Left ventricle myocardium superior (tissue), 1 donor: Measurements from ENCODE around the gene PIAS1. TPM values are rescaled to one million over a fixed set of nuclear protein-coding genes. Genes with fewer than 3 reads are reported as not detected.
"Not testable (repeated sequence)": the region's sequence is repeated elsewhere in the genome, so short reads cannot be mapped to it uniquely, and the experiment has no call there.

Experiments used
- ATAC-seq: fragments of 200-7000 bp; cut with Tn5 transposase; one replicate; pipeline ENCODE4 v1.9.1; 2020; ENCODE audit warnings: mild to moderate bottlenecking, moderate library complexity
- DNase-seq: peaks from one replicate; pipeline ENCODE4 v3.0.0-alpha.2; 2020
- intact Hi-C: fragments of 100-400 bp; cut with micrococcal nuclease; formaldehyde crosslinking; loops from one replicate; pipeline ENCODE4 v1.11.0; 2022
- total RNA-seq: library from RNA; stranded (reverse); fragmentation: NEBNext Ultra II Directional; extraction: Animal tissue kit (Norgen Biotek cat#: 25700); gene quantifications from one replicate; pipeline ENCODE4 v1.2.1, GENCODE V29; 2021
- donor health status: DM: no; HTN: yes; CAD: no; lungs with severe emphysema.

PIAS1 gene
- total RNA-seq, 1 donor from 2014 or later = 27.2 TPM

GRCh38 chr15:68192804-68193486 is 138.8 kb downstream of the PIAS1 start:
- ATAC-seq (peak; percentile 86), DNase-seq (no peak)
- intact Hi-C loops = no loop called here

GRCh38 chr15:68195336-68196112 is 141.4 kb downstream of the PIAS1 start:
- ATAC-seq = no peak
- intact Hi-C loops = no loop called here
- DNase-seq = no peak

GRCh38 chr15:68196445-68197169 is 142.5 kb downstream of the PIAS1 start:
- intact Hi-C loops = no loop called here
- no peak for DNase-seq
- no peak for ATAC-seq

- intact Hi-C loops = no loop called here
- DNase-seq = no peak
- no peak for ATAC-seq
These were observed 143.0 kb downstream of the PIAS1 start for GRCh38 chr15:68197170-68197492.

DNA sequence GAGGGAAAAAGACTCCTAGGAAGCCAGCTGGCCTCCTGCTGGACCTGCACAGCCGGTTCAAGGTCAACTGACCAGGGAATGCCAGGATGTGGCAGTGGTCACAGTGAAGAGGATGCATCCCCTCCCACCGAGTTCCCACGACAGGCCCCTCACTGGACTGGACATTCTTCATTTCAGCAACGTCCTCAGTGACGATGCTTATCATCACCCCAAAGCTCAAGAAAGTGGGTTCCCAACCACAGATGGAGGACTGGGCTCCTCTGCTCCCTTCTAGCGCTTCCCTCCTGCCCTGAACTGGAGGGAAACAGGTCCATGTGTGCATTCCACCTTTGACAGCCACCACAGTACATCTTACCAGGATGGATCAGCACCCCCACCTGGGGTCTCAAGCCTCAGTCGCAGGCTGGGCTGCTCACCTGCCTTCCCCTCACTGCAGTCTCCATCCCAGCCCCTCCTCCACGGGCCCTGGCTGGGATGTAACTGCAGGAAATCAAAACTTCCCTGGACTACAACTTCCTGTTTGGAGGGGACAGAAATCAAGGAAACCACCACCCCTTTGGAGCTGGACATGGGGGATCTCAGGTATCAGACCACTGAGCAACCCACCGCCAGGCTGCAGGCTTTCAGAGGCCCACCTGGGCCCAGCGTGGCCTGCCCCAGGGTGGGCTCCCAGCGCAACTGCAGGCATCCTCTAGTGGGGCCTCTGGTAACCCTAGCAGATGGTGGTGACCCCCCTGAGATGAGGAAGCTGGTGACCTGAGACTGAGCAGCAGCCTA is 143.7 kb downstream of the PIAS1 start:
- intact Hi-C loops = no loop called here
- DNase-seq = no peak

DNA sequence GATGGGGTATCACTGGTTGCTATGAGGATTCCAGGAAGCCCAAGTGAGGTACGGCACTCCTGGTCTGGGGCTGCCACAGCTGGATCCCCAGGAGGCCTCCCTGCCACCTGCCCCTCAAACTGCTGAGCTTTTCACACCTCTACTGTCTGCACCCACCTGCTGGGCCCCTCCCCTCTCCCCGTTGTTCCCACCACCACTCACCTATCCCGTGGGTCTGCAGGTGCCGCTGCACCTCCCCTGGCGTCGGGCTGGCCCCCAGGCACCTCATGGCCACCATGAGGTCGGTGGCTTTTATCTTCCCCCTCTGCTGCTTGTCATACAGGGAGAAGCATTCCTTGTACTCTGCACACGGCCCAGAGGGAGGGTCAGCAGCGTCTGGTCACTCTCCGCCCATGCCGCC is 145.2 kb downstream of the PIAS1 start:
- ATAC-seq (no peak), DNase-seq (no peak)
- intact Hi-C loops = no loop called here

More for the DNA sequence above, 143.7 kb downstream of the PIAS1 start:
- ATAC-seq = no peak

- intact Hi-C loops = no loop called here
- no peak for DNase-seq
- no peak for ATAC-seq
These were observed 146.1 kb downstream of the PIAS1 start for GRCh38 chr15:68200016-68200861.

DNA sequence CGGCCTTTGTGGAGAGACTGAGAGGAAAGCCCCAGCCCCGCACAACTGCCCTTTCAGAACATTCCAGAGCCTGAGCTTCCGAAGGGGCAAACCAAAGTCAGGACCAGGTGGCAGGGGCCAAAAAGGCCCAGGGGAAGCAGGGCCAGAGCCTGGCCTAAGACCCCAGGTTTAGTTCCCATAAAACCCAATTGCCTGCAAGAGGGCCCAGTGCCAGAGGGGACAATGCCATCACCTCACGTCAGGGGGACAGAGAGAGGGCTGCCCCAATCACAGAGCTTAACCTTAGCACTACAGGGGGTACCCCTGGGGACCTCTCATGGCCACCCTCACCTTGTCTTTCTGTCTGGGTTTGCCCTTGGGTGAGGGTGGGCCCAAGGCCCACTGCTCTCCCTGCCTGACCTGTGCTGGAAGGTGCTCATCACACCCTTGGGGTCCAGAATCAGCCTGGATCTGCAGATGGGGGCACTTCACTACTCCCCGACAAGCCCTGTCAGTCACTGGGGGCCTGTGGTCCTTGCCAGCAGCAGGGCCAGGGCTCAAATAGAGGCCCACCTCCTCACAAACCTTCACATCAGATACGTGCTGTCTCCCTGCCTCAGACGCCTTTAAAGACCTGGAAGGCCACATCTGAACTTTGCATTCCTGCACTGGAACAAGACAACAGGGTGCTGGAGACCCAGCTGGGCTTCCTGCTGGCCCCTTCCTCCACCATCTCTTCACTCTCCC is 147.2 kb downstream of the PIAS1 start:
- DNase-seq (no peak), ATAC-seq (no peak)
- intact Hi-C loops = no loop called here

DNA sequence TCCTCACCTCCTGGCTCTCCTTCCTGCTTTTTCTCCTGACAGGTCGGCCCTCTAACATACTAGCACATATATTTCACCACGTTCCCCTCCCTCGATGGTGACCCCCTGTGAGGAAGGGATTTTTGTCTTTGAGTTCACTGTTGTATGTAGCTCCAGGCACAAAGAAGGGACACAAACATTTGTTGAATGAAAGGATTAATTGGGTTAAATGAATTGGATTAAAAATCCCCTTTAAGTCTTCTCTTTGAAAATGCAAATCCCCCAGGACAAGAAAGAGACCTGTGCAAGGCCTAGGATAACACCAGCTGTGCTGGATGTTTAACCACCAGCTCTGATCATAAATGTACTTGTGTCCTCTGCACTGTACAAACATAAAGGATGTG is 147.8 kb downstream of the PIAS1 start:
- DNase-seq (no peak), ATAC-seq (no peak)
- intact Hi-C loops = no loop called here

- intact Hi-C loops, ATAC-seq, DNase-seq: not testable (repeated sequence)
These were observed 148.9 kb downstream of the PIAS1 start for GRCh38 chr15:68202994-68203393.

- ATAC-seq = no peak
These were observed 149.4 kb downstream of the PIAS1 start for GRCh38 chr15:68203486-68203885.

DNA sequence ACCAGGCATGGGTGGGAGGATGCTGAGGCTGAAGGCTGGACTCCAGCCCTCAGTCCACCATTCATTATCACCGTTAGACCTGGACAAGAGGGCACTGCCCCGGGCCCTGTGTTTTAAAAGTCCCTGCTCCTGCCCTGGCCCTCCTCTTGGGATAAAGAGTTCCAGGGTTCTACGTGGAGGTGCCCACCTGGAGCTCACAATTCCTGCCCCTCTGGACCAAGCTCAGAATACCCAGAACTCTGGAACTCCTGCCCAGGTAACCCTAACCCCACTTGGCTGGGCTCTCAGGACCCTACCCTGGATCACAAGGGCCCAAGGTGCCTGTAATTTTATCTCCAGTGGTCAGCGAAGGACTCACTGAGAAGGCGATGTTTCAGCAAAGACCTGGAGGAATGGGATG is 149.8 kb downstream of the PIAS1 start:
- DNase-seq = no peak

More at GRCh38 chr15:68203486-68203885, 149.4 kb downstream of the PIAS1 start:
- intact Hi-C loops = no loop called here
- DNase-seq = no peak

DNA sequence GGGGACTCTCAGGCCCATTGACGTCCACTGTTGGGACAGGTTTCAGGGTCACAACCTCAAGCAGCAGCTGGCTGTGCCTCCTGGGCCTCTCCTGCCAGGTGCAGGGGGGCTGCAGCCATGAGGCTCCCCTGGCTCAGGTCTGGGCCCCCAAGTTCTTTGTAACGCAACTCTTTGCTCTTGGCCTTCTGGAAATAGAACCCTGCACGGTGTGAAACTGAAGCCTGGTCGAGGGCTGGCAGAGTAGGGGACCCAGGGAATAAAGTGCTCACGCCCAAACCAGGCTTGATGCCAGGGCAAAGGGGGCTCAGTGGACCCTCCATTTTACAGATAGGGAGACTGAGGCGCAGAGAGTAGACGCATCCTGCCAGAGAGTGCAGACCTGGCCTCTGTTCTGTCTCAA is 150.2 kb downstream of the PIAS1 start:
- intact Hi-C loops = no loop called here
- no peak for DNase-seq

More for the DNA sequence above, 149.8 kb downstream of the PIAS1 start:
- no peak for ATAC-seq
- intact Hi-C loops = no loop called here

GRCh38 chr15:68204776-68205557 is 150.9 kb downstream of the PIAS1 start, which contains the start of gene CALML4:
Gene CALML4 (minus strand): TSS chr15:68205332. CDS start chr15:68205247, 85 bp downstream.
- intact Hi-C loops = no loop called here
- peak; percentile 68 for ATAC-seq
- DNase-seq = peak; percentile 72

More for the DNA sequence above, 150.2 kb downstream of the PIAS1 start:
- ATAC-seq = no peak

- ATAC-seq (no peak), DNase-seq (no peak)
- intact Hi-C loops = no loop called here
These were observed 151.4 kb downstream of the PIAS1 start for GRCh38 chr15:68205558-68205944.

GRCh38 chr15:68205954-68206539 is 151.9 kb downstream of the PIAS1 start:
- peak; percentile 67 for ATAC-seq
- peak; percentile 69 for DNase-seq
- intact Hi-C loops = no loop called here

GRCh38 chr15:68206711-68207151 is 152.6 kb downstream of the PIAS1 start:
- intact Hi-C loops = no loop called here
- ATAC-seq (no peak), DNase-seq (no peak)
